ENCODE results near the gene CCDC152. TPM values are rescaled to one million over a fixed set of nuclear protein-coding genes. Genes with fewer than 3 reads are reported as not detected.

CCDC152 gene
- total RNA-seq, 4 donors from 2014 or later: 0.48 TPM; not detected in 3

DNA sequence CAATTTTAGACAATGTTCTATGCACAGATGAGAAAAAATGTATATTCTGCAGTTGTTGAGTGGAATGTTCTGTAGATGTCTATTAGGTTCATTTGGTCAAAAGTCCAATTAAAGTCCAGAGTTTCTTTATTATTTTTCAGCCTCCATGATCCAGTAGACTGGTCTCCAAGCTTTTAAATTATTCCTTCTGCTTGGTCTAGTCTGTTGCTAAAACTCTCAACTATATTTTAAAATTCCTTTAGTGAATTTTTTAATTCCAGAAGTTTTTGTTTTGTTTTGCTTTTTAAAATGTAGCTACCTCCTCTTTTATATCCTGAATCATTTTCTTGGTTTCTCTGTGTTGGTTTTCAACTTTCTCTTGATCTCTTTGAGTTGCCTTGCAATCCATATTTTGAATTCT lies 30.5 kb downstream of the CCDC152 start:
- in situ Hi-C loops (cut with MboI; ENCODE audit: low pct_ligation_motif_present in 1 of 4, low pct_unique_long_range_greater_than_20kb in 1 of 4, low sequenced_read_pairs in 3 of 4) (no loop called here), intact Hi-C loops (cut with DNase I; ENCODE audit: low total_unique reads) (no loop called here)
- no peaks in the 10 kb centered on the region for H3K27me3 ChIP-seq
- H3K4me1 ChIP-seq: no peaks in the 10 kb centered on the region
- no peak overlapping the region for H3K4me3 ChIP-seq
- H3K9me3 ChIP-seq: peaks cover 20 to 27% of the 10 kb centered on the region in 2 donors
- no peaks in the 10 kb centered on the region for H3K36me3 ChIP-seq
- no peak overlapping the region for H3K27ac ChIP-seq
- no peak for DNase-seq
- TF ChIP-seq POLR2AphosphoS5 (IDR thresholded peaks at IDR 0.05) (no peak), POLR2A (IDR thresholded peaks at IDR 0.05) (no peak), EP300 (IDR thresholded peaks at IDR 0.05; ENCODE audit: low read depth) (no peak)
- TF ChIP-seq, protein P1, sequence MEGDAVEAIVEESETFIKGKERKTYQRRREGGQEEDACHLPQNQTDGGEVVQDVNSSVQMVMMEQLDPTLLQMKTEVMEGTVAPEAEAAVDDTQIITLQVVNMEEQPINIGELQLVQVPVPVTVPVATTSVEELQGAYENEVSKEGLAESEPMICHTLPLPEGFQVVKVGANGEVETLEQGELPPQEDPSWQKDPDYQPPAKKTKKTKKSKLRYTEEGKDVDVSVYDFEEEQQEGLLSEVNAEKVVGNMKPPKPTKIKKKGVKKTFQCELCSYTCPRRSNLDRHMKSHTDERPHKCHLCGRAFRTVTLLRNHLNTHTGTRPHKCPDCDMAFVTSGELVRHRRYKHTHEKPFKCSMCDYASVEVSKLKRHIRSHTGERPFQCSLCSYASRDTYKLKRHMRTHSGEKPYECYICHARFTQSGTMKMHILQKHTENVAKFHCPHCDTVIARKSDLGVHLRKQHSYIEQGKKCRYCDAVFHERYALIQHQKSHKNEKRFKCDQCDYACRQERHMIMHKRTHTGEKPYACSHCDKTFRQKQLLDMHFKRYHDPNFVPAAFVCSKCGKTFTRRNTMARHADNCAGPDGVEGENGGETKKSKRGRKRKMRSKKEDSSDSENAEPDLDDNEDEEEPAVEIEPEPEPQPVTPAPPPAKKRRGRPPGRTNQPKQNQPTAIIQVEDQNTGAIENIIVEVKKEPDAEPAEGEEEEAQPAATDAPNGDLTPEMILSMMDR (IDR thresholded peaks at IDR 0.05): no peak

GRCh38 chr5:42787845-42788244 lies 31.2 kb downstream of the CCDC152 start:
- Histone ChIP-seq H3K4me3 (no peak overlapping the region), H3K9me3 (peaks cover 20 to 27% of the 10 kb centered on the region in 2 donors), H3K4me1 (no peaks in the 10 kb centered on the region), H3K36me3 (no peaks in the 10 kb centered on the region), H3K27me3 (no peaks in the 10 kb centered on the region), H3K27ac (no peak overlapping the region)
- 47 to 63% methylated on average over 1 of the region's 1 CpG for WGBS, 2 donors (ENCODE audit: low coverage in 1 of 2)
- intact Hi-C loops (cut with DNase I; ENCODE audit: low total_unique reads) (no loop called here), in situ Hi-C loops (cut with MboI; ENCODE audit: low pct_ligation_motif_present in 1 of 4, low pct_unique_long_range_greater_than_20kb in 1 of 4, low sequenced_read_pairs in 3 of 4) (no loop called here)
- TF ChIP-seq EP300 (IDR thresholded peaks at IDR 0.05; ENCODE audit: low read depth) (no peak), POLR2AphosphoS5 (IDR thresholded peaks at IDR 0.05) (no peak), POLR2A (IDR thresholded peaks at IDR 0.05) (no peak)
- TF ChIP-seq, protein P1 (IDR thresholded peaks at IDR 0.05): no peak
- DNase-seq: no peak

GRCh38 chr5:42791151-42791550 lies 34.5 kb downstream of the CCDC152 start:
- DNase-seq: no peak
- intact Hi-C loops (cut with DNase I; ENCODE audit: low total_unique reads): no loop called here
- H3K4me1 ChIP-seq: no peaks in the 10 kb centered on the region
- in situ Hi-C loops (cut with MboI; ENCODE audit: low pct_ligation_motif_present in 1 of 4, low pct_unique_long_range_greater_than_20kb in 1 of 4, low sequenced_read_pairs in 3 of 4): no loop called here
- no peak overlapping the region for H3K27ac ChIP-seq
- H3K36me3 ChIP-seq: no peaks in the 10 kb centered on the region
- H3K4me3 ChIP-seq: no peak overlapping the region
- peaks cover 17 to 20% of the 10 kb centered on the region in 2 donors for H3K9me3 ChIP-seq
- TF ChIP-seq POLR2A (IDR thresholded peaks at IDR 0.05) (no peak), POLR2AphosphoS5 (IDR thresholded peaks at IDR 0.05) (no peak), EP300 (IDR thresholded peaks at IDR 0.05; ENCODE audit: low read depth) (no peak)
- TF ChIP-seq, protein P1 (IDR thresholded peaks at IDR 0.05): no peak
- H3K27me3 ChIP-seq: no peaks in the 10 kb centered on the region

- DNase-seq: no peak
- intact Hi-C loops (cut with DNase I; ENCODE audit: low total_unique reads): no loop called here
- H3K9me3 ChIP-seq: no peaks in the 10 kb centered on the region
- no peak overlapping the region for H3K4me3 ChIP-seq
- in situ Hi-C loops (cut with MboI; ENCODE audit: low pct_ligation_motif_present in 1 of 4, low pct_unique_long_range_greater_than_20kb in 1 of 4, low sequenced_read_pairs in 3 of 4): no loop called here
- TF ChIP-seq POLR2AphosphoS5 (IDR thresholded peaks at IDR 0.05) (peak in 1 of 3 donors; percentile 1), POLR2A (IDR thresholded peaks at IDR 0.05) (peak; percentile 13), EP300 (IDR thresholded peaks at IDR 0.05; ENCODE audit: low read depth) (no peak)
- TF ChIP-seq, protein P1 (IDR thresholded peaks at IDR 0.05): no peak
- peaks cover 0 to 23% (median 0%) of the 10 kb centered on the region in 4 donors for H3K36me3 ChIP-seq
- no peaks in the 10 kb centered on the region for H3K4me1 ChIP-seq
- WGBS, 2 donors (ENCODE audit: low coverage in 1 of 2): 85 to 87% methylated on average over 6 of the region's 6 CpGs
- H3K27ac ChIP-seq: no peak overlapping the region
- no peaks in the 10 kb centered on the region for H3K27me3 ChIP-seq
These were observed 41.9 kb downstream of the CCDC152 start for GRCh38 chr5:42798284-42799240.

Data from transverse colon (tissue), 4 donors.